Measurements from ENCODE around the gene TTC6.

Gene TTC6

GRCh38 chr14:37597914-37598746, 2.7 kb downstream of the TTC6 start:
- no peak for DNase-seq

- DNase-seq = no peak
These were observed 3.5 kb downstream of the TTC6 start for GRCh38 chr14:37598747-37599506.

GRCh38 chr14:37599507-37600368, 4.3 kb downstream of the TTC6 start:
- DNase-seq = no peak

- DNase-seq = no peak
These were observed 5.7 kb downstream of the TTC6 start for GRCh38 chr14:37600880-37601741.

- no peak for DNase-seq
These were observed 6.4 kb downstream of the TTC6 start for GRCh38 chr14:37601865-37602264.

GRCh38 chr14:37602605-37603453, 7.4 kb downstream of the TTC6 start:
- DNase-seq = no peak

GRCh38 chr14:37603688-37604251, 8.3 kb downstream of the TTC6 start:
- DNase-seq = no peak

- DNase-seq = no peak
These were observed 11.2 kb downstream of the TTC6 start for GRCh38 chr14:37606678-37607077.

- DNase-seq = no peak
These were observed 13.2 kb downstream of the TTC6 start for GRCh38 chr14:37608649-37609048.

GRCh38 chr14:37610945-37611523, 15.6 kb downstream of the TTC6 start:
- no peak for DNase-seq

- DNase-seq = no peak
These were observed 20.3 kb downstream of the TTC6 start for GRCh38 chr14:37615582-37616289.

GRCh38 chr14:37616853-37617252, 21.4 kb downstream of the TTC6 start:
- no peak for DNase-seq

GRCh38 chr14:37617864-37618365, 22.5 kb downstream of the TTC6 start:
- no peak for DNase-seq

GRCh38 chr14:37618498-37619028, 23.1 kb downstream of the TTC6 start:
- DNase-seq = no peak

GRCh38 chr14:37620856-37621255, 25.4 kb downstream of the TTC6 start:
- no peak for DNase-seq

GRCh38 chr14:37622231-37622923, 26.9 kb downstream of the TTC6 start:
- DNase-seq = no peak

GRCh38 chr14:37623426-37623951, 28.1 kb downstream of the TTC6 start:
- no peak for DNase-seq

GRCh38 chr14:37623971-37624370, 28.5 kb downstream of the TTC6 start:
- no peak for DNase-seq

Data from CD4-positive, alpha-beta T cell treated with Interleukin-17A for 1 hour (primary cell).